AG09309 (cell line): Measurements from ENCODE around the gene OLFML1.

ENCODE experiments used
- DNase-seq: peaks from one replicate; pipeline ENCODE4 v3.0.0-alpha.2; 2010; ENCODE audit warnings: low read depth
- H3K4me3 ChIP-seq: 2 replicates; pipeline ENCODE4 v1.5.1; 2011; ENCODE audit warnings: mild to moderate bottlenecking, low read depth, low read length, moderate library complexity; ENCODE audit not compliant: control insufficient read depth
- TF ChIP-seq, protein P1 (sequence below): IDR thresholded peaks from 2 replicates; pipeline ENCODE4 v1.5.1; 2011; ENCODE audit warnings: mild to moderate bottlenecking, low read depth, low read length, inconsistent platforms; ENCODE audit not compliant: insufficient read depth, control insufficient read depth; ENCODE audit errors: missing control alignments

The OLFML1 gene

DNA sequence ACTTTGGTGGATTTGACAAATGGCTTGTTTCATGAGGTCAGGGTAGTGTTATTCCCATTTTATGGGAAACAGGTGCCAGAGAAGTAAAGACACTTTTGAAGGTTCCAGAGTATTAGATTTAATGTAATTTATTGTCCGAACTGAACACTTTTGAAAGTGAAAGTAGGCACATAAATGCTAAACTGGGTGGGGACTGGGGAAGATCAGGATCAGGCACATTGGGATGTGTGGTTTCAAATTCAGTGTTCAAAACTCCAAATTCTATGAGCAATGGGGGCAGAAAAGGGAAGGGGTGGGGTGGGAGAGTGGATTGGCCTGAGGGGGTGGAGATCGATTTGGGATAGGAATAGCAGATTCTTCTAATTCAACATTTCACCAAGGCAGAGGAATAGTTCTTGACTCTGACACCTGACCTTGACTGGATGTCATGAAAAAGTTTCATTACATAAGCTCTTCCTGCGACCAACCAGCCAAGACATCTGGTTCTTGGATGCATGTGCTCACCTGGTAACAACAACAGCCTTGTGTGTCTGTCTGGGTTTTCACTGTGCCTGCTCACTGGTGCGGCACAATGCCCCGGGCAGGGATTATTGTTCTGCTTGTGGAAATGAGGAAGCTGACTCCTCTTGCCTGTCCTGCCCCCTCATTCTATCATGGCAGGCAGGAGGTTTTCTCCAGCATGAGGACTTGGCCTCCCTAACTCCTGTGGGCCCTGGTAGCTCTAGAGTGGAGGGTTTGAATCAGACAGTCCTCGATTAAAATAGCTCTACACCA lies 39.3 kb downstream of the OLFML1 start:
- DNase-seq: no peak
- TF ChIP-seq, protein P1, sequence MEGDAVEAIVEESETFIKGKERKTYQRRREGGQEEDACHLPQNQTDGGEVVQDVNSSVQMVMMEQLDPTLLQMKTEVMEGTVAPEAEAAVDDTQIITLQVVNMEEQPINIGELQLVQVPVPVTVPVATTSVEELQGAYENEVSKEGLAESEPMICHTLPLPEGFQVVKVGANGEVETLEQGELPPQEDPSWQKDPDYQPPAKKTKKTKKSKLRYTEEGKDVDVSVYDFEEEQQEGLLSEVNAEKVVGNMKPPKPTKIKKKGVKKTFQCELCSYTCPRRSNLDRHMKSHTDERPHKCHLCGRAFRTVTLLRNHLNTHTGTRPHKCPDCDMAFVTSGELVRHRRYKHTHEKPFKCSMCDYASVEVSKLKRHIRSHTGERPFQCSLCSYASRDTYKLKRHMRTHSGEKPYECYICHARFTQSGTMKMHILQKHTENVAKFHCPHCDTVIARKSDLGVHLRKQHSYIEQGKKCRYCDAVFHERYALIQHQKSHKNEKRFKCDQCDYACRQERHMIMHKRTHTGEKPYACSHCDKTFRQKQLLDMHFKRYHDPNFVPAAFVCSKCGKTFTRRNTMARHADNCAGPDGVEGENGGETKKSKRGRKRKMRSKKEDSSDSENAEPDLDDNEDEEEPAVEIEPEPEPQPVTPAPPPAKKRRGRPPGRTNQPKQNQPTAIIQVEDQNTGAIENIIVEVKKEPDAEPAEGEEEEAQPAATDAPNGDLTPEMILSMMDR: no peak
- no peak overlapping the region for H3K4me3 ChIP-seq

DNA sequence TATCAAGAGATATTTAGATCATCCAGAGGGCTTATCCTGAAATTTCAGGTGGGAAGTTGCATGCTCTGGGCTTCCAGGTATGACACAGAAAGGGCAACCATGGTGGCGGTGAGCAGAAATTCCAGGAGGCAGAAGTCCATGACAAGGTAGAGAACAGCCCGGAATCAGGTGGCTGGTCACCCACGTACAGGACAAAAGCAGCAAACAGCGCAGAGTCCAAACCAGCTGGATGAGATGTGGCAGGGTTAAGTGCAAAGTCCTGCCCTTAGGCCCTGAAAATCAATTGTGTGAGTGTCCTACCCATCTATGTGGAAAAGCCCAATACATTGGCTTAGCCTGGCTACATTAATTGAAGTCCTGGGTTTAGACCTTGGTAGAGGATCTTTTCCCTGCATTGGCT lies 40.1 kb downstream of the OLFML1 start:
- no peak overlapping the region for H3K4me3 ChIP-seq
- no peak for DNase-seq
- TF ChIP-seq, protein P1: no peak

DNA sequence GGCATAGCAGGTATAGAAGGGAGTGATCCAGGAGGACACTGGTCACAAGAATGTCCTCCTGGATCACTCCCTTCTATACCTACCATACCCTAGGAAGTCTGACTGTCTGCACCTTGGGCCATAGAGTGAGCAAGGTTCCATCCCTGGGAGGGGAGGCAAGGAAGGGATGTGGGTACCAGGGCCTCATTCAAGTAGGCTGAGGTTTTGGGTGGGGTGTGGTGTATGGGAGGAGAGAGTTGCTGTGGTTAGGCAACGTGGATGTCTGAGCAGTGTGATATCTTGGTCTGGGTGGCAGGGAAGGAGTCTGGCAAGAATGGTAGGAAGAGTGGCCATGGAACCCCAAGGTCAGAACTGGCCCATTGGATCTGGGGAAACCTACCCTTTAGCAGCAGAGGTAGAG lies 41.7 kb downstream of the OLFML1 start:
- TF ChIP-seq, protein P1: no peak
- no peak overlapping the region for H3K4me3 ChIP-seq
- no peak for DNase-seq

DNA sequence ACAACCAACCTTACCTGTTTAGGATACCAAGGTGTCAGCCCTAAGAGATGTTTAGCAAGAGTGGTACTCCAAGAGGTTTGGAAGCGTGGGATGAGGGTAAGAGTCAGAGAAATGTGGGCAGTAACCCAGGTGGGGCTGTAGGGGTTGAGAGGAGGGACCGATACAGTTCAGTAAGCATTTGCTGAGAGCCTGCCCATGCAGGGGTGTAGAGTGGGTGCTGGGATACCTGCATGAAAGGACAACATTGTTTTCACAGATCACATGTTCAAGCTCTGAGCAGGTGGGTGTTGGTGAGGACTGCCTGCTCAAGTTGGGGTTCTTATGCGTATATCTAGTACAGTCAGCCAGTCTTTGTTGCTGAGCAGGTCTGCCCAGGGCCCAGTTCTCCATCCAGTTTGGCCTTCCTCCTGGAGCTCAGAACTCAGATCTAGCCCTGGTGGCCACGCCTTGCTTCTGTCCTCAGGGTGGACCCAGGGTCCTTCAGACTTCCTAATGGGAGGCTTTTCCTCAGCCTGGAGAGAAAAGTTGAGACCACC lies 43.3 kb downstream of the OLFML1 start:
- H3K4me3 ChIP-seq: no peak overlapping the region
- DNase-seq: no peak
- TF ChIP-seq, protein P1: no peak

GRCh38 chr11:7530013-7530640 lies 44.8 kb downstream of the OLFML1 start:
- TF ChIP-seq, protein P1: no peak
- H3K4me3 ChIP-seq: no peak overlapping the region
- no peak for DNase-seq

DNA sequence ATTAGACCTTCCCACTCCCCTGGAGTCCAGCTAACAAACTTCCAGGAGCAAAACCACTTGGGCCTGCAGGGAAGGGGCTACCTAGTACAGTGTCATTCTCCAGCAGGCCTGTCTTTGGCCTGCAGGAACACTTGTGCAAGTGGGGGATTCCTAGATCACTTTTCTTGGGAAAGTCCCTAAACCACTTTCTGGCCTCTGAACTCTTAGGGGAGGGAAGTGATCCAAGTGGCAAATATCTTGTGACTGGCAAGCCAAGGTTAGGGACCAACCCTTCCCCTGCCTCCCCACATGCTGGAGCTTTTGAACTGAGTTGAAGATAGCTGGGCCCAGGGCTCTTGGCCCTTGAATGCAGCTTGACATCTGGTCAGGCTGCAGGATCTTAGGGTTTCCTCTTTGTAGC lies 45.7 kb downstream of the OLFML1 start:
- DNase-seq: no peak
- no peak overlapping the region for H3K4me3 ChIP-seq
- TF ChIP-seq, protein P1: no peak
